ENCODE data around the gene GRHL3.
A peak's percentile ranks its signal among the peaks of the same experiment; 100 is the strongest.

The GRHL3 gene

DNA sequence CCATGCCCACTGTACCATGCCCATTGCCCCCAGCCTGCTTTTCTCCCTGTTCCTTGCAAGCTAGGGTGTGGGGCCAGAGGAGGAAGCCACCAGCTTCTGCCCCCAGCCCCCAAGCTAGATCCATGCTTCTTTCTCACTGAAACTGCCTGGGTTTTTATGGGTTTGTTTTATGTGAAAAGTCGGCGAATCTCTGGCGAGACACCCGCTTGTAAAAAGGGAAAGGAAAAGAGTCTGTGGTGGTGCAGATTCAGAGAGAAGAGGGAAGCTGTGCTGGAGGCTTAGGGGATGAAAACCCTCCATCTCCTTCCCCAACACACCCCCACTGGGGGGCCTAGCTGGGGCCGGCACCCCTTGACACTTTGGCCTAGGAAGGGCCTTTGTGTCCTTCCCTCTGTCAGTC lies 26.2 kb downstream of the GRHL3 start:
- DNase-seq = no peak

- DNase-seq = no peak
Observed at GRCh38 chr1:24347159-24347934, 28.2 kb downstream of the GRHL3 start.

- no peak for DNase-seq
Observed at GRCh38 chr1:24348196-24348595, 29.0 kb downstream of the GRHL3 start.

DNA sequence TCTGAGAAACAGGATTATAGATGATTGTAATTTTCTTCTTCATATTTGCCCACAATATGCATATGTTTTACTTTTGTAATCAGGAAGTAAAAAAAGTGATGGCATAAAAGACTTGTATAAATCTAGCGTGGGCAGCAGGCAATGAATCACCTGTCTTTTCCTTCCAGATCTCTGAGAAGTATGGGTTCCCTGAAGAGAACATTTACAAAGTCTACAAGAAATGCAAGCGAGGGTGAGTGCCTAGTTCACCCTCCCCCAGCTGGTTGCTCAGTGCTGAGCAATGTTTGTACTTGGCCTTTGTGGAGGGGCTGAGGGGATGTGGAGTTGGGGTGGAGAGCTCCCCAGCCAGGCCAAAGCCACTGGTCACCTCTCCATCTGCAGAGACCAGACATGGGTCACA lies 30.7 kb downstream of the GRHL3 start:
- DNase-seq = no peak

GRCh38 chr1:24351247-24351646 lies 32.1 kb downstream of the GRHL3 start:
- DNase-seq = no peak

DNA sequence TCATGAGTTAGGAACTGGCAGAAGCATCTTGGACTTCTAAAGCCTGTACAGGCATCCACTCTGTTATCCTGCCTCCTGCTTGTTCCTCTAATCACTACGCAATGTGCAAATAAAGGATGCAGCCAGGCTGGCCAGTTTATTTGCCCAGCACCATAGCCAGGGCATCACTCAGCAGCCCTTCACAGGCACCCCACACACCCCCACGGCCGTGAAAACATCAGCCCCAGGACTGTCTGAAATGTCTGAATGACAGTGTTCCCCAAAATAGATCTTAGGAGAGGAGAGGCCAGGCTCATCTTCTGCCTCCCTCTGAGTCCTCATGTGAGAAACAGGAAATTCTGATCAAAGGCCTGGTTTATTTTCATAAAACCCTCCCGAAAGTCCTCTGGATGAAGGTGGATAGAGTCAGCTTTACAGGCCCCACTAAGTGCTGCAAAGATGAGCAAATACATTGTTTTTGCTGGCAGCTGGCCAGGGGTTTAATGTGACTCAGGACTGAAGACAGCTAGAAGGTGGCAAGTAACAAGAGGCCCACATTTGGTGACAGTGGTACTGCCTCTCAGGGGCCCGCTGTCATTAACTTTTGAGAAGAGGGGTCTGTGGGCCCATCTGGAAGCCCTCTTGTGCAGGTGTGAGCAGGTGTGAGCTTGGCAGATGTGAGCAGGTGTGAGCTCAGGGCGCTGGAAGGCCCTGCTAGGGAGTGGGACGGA lies 32.9 kb downstream of the GRHL3 start:
- DNase-seq = no peak

DNA sequence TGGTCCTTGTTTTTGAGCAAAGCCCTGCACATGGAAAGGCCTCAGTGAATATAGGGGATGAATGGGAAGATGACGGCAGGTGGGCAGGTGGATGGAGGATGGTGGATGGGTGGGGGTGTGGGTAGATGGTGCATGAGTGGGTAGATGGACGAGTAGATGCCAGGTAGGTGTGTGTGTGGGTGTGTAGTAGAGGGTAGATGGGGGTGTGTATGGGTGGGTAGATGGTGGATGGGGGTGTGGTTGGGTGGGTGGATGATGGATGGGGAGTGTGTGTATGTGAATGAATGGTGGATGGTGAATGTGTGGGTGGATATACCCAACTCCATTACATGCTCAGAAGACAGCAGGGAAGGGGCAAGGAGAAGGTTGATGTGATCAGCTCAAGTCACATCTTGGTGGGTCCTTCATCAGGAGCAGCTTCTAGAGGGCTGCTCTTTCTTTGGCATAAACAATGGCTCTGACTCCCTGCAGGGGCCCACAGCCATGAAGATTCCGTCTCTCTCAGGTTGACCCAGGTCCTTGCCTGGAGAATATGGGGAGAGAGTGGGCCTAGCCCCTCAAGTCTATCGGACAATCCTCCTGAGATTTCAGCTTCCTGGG lies 34.2 kb downstream of the GRHL3 start:
- no peak for DNase-seq

DNA sequence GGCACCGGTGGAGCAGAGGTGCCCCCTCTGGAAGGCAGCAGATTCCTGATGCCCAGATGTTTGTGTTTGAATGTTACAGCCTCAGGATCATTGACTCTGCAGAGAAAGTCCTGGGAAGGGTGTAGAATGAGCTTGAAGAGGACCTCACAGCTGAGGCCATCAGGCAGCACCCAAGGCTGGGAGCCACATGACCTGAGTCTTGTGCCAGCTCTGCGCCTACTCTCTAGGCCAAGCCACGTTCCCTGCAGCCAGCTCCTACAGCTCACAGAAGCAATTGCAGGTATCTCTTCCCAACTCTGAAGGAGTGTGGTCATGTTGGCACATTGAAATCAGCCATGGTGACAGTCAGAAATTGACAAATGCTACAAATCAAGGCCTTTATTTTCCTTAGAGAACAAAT lies 36.3 kb downstream of the GRHL3 start:
- DNase-seq = no peak

DNA sequence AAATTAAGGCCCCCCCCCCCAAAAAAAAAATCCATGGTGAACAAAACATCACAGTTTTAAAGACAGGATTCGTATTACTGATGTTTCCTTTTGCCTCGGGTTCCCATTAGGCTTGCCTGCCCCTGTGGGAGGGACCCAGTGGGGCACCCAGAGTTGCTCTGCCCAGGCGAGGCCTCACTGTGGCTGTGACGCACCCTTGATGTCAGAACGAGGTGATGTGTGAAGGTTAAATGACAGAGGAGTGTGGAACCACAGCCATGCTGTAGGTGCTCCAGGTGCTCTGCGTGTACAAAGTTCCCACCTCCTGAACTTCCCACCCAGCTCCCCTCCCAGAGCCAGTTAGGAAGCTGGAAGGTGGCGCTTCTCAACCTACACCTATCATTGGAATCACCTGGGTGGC lies 37.9 kb downstream of the GRHL3 start:
- DNase-seq = no peak

DNA sequence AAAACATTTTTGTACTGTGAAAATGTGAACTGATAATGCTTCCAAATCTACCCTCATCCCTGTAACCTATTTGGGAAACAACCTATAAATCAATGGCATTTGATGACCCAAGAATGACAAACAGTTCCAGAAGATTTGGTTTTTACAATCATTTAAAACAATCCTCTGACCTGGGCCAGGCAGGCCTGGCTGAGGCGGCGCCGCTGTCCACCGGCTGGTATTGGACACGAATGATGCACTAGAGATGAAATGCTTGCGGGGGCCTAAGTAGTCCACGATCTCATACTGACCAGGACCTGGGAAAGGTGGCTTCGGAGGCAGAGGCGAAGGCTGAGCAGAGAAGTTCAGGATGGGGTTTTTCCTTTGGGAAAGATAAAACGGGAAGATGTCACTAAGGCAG lies 41.5 kb downstream of the GRHL3 start:
- no peak for DNase-seq

DNA sequence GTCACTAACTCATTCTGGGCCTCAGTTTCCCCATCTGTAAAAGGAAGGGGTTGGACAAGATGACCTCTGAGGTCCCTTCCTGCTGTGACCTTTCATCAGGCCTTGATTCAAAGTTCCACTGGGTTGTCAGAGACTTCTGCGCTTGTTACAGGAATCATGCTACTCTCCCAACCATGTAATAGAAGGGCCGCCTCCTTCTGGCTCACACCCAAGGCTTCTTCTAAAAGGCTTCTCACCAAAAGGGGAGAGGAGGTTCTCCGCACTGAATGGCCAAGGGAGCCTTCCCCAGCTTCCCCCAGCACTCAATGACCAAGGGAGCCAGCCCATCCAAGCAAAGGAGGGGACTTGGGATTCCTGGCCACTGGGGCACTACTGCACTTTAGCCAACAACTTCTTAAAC lies 42.7 kb downstream of the GRHL3 start:
- no peak for DNase-seq

GRCh38 chr1:24362396-24362795 lies 43.2 kb downstream of the GRHL3 start:
- no peak for DNase-seq

- no peak for DNase-seq
Observed at GRCh38 chr1:24362982-24363614, 43.9 kb downstream of the GRHL3 start.

DNA sequence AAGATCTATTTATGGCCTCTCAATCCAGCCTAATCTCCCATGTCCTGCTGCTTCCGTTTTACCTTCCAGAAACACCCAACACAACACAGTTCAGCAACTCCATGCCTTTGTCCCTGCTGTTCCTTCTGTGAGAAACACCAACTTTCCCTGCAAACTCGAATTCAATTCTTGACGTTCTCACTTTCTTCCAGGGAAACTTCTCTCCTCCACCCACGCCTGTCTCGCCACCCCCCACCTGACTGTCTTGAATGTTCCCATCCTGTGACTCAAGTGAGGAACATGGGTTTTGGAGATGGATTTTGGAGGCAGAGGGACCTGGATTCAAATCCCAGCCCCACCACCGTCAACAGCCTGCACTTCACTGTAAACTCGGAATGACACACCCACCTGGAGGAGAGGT lies 44.8 kb downstream of the GRHL3 start:
- DNase-seq = no peak

GRCh38 chr1:24364605-24364974 lies 45.4 kb downstream of the GRHL3 start:
- DNase-seq = no peak

DNA sequence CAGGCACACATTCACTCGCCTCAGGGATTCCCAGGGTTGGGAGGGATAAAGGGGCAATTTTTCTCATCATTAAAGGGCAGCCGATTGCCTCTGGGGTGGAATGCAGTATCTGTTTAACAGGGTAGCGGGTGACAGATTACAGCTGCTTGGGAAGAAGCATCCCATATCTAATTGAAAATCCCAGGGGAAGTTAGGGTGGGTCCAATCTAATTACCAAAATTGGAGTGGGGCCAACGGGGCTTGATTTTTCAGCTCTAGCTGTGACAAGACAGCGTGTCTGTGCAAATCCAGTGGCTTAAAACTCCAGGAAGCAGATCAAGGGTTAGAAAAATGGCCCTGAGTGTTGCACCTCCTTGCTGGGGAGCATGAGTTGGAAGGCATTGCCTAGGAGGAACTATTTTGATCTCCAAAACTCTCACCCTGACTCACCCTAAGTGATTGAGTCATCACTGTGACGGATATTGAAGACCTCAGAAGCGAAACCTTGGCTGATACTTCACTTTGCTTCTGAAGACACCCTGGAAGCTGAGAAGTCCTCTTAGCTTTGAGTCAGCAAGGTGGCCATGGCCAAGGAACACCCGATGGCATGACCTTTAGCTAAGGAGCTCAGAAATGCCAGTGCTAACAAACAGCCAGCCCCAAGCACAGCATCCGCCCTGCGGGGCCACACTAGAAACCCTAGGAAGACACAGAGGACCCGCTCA lies 46.0 kb downstream of the GRHL3 start:
- no peak for DNase-seq

- no peak for DNase-seq
Observed at GRCh38 chr1:24366707-24367106, 47.5 kb downstream of the GRHL3 start.

GRCh38 chr1:24369199-24369598 lies 50.0 kb downstream of the GRHL3 start:
- DNase-seq = no peak

GRCh38 chr1:24369801-24370200 lies 50.6 kb downstream of the GRHL3 start:
- no peak for DNase-seq

DNA sequence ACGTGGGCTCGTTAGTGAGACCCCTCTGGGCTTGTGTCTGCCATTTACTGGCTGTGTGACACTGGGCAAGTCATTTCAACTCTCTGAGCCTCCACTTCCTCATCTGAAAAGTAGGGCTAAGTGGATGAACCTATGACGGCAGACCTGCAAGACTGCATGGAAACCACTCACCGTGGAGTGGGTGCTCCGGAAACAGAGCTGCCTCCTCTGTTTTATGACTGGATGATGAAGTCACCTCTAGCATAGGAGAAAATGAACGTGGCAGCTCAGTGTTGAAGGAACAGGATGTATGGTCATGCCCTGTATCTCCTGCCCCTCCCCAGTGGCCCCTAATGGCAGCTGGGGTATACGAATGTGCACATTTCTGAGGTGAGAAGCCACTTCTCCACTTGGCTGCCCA lies 53.9 kb downstream of the GRHL3 start:
- DNase-seq = peak; percentile 6

DNA sequence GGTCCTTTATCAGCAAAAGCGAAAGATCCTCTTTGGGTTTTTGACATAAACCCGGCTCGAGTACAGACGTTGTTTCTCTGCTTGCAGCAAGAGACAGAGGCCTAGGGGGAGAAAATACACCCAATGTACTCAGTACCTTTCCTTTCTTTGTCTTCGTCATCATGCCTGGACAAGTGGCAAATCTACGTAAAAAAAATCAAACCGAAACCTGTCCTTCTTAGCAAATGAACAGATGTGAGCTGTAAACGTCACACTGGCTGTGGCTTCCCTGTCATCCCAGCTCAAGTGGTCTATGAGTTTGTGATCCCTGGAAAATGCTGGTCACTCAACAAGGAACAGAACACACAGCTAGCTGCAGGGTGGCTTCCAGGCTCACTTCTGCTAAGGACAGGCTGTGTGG lies 54.6 kb downstream of the GRHL3 start:
- no peak for DNase-seq

DNA sequence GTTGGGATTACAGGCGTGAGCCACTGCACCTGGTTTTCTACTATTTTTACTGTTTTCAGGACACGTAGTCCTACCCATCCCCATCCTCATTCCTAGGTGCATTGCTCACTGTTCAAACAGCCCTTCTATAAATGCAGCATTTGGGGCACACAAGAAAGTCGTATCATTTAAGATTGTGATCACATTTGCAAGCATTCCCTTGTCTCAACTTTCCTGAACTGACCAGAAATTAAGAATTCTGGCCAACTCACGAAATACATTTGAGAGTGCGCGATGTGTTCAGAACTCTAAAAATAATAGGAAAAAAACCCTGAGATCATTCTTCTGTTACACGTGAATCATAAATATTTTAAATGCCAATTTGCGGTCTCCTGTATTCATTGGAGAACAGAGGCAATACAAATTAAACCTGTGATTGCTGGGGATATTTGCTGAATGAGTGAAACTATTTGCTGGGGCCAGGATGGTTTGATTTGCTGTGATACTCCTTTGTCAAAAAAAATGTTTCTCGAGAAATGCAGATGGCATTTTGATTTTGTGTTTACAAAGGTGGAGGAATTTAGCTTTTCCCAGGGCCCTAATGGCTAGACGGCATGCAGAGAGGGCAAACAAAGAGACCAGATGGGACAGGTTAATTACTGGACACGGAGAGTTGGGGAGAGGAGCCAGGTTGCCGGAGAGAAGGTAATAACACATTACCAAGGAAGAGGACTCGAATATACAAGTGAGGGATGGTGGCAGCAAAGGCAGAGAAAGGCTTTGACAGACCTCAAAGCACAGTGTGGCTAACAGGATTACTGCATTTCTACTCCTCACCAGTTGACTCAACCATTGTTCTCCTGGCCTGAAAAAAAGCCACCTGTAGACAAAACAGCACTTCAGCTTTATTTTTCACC lies 56.0 kb downstream of the GRHL3 start:
- DNase-seq = no peak
